Measurements from ENCODE around the gene TBCCD1.
"Not testable (repeated sequence)": the region's sequence is repeated elsewhere in the genome, so short reads cannot be mapped to it uniquely, and the experiment has no call there.

DNA sequence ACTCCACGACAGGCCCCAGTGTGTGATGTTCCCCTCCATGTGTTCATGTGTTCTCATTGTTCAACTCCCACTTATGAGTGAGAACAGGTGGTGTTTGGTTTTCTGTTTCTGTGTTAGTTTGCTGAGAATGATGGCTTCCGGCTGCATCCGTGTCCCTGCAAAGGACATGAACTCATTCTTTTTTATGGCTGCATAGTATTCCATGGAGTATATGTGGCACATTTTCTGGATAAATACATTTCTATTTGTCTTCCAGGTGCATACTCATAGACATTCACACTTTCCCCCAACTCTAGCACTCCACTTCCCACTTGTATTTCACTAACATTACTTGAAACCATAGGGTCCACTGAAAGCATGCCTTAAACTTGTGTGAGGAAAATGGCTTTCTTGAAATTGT, 35.4 kb downstream of the TBCCD1 start:
- not testable (repeated sequence) for TF ChIP-seq CTCF (IDR thresholded peaks at IDR 0.05; ENCODE audit: low read length); EZH2 (IDR thresholded peaks at IDR 0.05; ENCODE audit: borderline replicate concordance, low read length)

Data from OCI-LY1 (cell line).